HG02970 (cell line): ENCODE results near the gene DCAF7.

ENCODE experiments used
- ATAC-seq: cut with Tn5 transposase; IDR thresholded peaks from one replicate; pipeline ENCODE4 v1.9.1; 2021; ENCODE audit warnings: mild to moderate bottlenecking, moderate library complexity, moderate number of reproducible peaks; ENCODE audit not compliant: unreplicated experiment, low FRiP score

Gene DCAF7

DNA sequence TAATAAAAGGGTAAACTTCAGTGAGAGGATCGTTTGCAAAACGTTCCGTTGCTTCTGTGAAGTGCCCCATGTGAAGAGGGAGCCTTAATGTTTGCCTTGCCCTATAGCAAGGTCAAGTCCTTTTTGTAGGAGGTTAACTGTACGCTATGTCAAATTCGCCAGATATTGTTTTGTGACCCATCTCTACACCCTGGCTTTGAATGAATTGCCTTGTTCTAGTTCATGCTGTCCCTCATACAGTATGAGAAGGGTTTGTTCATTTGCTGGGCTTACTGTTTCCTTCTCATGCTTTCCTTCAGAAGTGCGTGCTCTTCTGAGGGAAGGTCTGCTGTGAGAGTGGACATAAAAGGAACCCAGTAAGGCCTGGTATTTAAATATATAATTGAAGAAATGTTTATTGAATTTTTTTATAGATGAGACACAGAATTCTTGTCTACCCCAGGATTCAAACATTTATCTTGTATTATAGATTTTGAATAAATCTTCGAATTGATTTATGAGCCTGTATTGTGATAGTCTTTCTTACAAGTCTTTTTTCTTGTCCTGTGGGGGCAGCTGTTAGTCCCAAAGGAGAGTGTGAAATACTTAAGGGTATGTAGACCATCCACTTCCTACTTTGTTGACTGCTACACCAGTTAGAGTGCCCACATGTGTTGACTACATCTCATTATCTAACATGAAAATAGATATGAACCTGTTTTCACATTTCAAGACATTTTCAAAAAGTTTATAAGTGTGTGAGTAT, 73.7 kb downstream of the DCAF7 start:
- no peak for ATAC-seq

DNA sequence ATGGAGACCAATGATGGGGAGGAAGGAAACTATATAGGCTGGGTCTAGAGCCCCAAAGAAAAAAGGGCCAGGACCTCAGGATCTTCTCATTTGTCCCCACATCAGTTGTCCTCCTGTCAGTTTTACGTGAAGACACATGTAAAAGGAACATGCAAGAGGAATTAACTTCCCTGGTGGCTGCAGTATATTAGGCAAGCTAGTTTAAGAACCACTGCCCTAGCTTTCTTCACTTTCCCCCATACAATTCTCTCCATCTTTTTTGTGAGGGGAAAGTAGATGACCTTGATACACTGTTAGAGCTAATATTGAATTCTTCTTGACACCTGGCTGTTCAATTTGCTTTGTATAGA, 74.2 kb downstream of the DCAF7 start:
- no peak for ATAC-seq

DNA sequence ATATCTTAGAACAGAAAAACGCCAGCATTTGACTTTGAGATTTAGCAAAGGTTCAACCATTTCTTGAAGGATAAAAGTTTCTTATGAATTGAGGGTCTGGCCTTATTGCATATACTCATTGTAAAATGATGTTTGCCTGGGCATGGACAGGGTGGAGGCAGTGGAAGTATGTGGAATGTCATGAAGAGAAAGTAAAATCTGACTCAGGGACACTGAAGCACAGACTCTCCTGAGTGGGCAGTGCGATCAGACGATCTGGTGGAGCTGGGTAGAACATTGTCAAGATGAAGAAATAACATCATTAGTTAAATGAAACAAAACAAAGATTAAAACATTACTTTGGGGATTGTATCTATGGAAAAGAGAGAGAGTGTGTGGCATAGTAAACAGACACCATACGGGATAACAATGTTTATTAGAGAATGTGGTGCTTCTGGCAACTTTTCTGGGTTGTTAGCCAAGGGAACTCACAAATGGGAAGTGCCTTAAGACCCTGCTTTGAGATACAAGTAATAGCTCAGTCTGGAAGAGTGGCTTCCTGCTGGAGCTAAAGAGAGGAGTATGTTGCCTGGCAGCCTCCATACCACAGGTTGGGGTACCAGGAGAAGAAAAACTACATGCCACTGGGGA, 76.4 kb downstream of the DCAF7 start:
- ATAC-seq: no peak

DNA sequence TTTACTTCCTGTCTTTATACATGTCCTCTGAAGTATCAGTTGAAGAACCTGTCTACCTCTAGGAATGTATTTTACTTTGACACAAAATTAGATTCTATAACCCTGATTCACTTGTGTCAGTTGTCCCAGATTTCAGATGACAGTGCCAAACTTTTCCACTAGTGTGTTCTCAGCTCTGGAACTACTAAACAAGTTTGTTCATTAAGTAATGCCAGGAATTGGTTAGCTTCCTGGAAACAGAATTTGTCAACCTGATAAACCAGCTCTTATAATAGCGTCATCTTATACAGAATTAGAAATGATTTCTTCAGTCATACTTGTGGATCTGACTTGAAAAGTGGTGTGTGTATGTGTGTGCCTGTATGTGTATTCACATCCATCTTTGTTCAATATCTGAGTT, 79.3 kb downstream of the DCAF7 start:
- ATAC-seq: no peak

DNA sequence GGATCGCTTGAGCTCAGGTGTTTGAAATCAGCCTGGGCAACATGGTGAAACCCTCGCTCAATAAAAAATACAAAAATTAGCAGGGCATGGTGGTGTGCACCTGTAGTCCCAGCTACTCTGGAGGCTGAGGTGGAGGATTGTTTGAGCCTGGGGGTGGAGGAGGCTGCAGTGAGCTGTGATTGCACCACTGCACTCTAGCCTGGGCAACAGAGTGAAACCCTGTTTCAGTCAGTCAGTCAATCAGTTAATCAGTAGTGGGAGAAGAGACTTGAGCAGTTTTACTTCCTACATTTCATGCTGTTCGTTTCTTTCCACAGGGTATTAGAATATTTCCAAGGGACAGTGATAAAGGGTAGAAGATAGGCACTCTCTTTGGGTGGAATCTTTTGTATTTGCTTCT, 80.8 kb downstream of the DCAF7 start:
- no peak for ATAC-seq

DNA sequence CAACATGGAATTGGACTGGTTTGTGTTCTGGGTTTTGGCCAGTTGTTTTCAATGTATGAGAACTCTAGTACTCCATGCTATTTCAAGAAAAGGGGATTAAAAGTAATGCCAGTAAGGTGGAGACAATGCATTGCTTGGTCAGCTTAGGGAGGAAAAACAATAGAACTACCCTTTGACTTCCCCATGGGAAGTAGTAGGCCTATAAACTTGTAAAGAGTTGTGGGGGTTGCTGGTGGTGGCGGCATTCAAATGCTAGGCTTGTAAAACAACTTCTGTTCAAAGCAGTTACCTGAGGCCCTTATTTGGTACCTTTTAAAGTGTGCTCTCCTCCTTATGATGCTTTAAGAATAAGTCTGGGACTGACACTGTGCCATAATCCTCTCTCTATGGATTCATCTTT, 81.3 kb downstream of the DCAF7 start:
- no peak for ATAC-seq

DNA sequence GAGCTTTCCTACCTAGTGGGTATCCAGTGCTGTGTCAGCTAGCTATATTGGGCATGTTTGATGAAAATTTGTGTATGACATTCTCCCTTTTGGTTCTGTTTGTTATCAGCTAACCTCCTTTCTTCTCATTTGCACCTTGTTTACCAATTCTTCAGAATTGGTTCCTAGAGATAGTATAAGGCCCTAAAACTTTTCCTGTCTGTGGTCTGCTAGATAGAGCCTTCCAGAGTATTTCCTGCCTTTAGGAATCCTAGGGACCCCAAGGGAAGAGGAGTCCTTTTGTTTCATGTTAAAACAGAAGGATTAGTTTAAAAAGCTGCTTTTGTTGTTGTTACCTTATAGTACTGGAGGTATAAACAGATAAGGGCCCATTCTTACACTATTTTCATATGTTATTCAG, 83.5 kb downstream of the DCAF7 start:
- ATAC-seq: no peak

DNA sequence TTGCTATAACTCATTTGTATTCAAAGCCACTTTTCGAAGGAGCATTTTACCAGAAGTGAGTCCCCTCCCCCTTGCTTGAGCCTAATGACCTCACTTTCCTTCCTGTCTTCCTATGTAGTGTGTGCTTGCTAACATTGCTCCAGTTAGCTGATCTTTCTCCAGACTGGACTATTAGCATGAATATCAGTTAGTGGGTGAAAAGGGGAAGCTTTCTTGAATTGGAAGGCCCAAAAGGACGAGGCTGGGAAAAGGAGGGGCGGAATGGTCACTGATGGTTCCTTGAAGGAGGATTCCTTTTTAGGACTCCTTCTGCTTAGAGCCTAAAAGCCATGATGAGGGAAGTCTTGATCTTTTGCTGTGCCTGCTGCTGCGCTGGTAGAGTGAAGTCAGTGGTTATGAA, 83.9 kb downstream of the DCAF7 start:
- no peak for ATAC-seq

DNA sequence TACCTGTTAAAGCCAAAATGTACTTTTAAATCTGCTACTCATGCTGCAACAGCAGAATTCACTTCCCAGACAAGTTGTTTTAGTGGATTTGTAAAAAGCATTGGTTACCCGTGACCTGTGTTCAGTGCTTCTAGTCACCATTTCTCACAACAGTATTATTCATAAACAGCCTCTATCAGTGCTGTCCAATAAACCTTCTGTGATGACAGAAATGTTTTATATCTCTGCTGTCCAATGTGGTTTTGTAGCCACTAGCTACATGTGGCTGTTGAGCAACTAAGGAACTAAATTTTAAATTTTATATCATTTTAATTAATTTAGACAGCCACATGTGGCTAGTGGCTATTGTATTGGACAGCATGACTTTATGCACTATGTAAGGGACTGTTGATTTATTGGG, 84.5 kb downstream of the DCAF7 start:
- no peak for ATAC-seq

DNA sequence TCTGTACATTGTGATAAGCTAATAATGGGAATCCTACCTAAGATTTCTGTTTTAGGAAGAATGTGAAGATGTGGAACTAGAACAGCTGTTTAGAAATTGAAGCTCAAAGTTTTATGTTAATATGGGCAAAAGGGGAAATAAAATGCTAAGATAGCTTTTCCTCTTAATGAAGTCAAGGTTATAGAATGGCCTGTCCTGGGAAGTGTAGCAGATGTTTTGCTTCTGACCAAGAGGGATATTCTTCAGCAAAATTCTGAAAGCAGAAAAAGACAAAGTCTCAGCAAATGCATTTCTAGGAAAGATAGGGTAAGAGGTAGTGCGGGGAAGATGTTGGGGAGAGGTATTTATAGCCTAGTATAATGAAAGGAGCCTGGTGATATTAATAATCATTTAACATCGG, 85.0 kb downstream of the DCAF7 start:
- ATAC-seq: no peak

DNA sequence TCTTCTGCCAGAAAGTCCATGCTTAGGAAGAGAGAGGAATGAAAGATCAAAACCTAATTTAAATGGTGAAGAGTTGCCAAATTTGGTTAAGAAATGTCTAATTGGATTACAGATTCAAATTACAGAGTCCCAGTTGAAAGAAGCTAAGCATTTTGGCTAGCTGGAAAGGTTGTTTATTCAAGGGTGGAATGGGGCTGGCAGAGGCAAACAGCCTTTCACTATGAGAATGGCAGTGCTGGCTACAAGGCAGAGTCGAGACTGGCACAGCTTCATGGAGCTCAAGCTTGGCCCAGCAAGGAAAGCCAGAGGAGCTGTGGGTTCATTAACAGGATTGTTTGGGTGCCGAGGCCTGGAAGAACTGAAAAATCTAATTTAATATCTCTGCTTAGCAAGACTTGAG, 85.5 kb downstream of the DCAF7 start:
- no peak for ATAC-seq

DNA sequence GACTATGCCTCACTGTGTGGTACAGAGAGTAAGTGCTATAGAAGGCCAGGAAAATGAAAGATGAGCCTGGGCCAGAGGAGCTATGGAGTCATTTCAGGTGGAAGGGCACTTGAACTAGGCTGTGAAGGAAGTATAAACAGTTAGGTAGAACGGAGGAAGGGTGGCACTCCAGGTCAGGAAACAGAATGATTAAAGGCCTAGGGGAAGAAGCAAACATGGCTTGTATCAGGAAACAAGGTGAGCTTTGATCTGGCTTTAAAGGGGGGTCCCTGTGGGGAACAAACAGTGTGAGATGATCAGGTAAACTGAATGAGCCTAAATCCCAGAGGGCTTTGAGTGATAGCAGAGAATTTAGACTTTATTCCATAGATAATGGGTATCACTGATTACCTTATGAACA, 88.8 kb downstream of the DCAF7 start:
- no peak for ATAC-seq

DNA sequence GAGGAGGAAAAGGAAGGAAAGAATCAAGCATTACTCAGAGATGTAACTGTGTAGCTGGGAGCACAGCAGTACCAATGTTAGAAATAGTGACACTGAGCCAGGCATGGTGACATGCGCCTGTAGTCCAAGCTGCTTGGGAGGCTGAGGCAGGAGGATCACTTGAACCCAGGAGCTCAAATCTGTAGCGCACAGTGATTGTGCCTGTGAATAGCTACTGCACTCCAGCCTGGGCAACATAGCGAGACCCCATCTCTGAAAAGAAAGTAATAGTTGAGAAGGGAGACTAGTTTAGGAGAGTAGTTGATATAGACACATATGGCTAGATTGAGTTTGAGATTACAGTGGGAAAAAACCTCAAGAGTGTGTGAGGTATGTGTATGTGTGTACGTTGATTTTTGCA, 89.8 kb downstream of the DCAF7 start:
- no peak for ATAC-seq

DNA sequence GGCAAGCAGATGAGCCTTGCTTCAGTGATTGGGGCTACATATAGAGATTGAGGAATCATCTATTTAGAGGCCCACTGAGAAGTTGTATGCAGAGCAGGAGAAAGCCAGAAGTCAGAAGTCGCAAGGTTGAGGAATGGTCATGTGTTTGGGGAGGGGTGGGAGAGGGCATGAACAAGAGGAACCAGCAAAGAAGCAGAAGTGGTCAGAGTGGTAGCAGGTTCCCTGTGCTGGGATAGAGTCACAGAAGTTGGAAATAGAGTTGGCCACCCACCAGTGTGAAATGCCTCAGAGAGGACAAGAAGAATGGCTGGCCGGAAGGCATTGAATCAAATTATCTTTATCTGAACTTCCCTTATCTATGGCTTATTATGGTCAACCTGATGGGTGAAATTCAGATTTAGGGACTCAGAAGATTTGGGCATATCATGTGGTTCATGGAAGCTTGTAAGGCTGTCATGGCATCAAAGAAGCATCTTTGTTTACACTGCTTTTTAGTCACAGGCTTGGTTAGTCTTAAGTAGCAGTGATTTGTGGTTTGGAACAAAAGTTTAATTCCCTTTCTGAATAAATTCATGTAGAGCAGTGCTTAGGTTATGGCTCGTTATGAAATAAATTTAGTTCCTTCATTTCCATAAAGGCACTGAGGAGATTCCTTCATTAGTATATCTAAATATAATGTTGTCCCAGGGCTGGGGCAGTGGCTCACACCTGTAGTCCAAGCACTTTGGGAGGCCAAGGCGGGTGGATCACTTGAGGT, 91.6 kb downstream of the DCAF7 start:
- no peak for ATAC-seq
